ENCODE results near the gene CRYBG1.
A peak's percentile ranks its signal among the peaks of the same experiment; 100 is the strongest.

The CRYBG1 gene

DNA sequence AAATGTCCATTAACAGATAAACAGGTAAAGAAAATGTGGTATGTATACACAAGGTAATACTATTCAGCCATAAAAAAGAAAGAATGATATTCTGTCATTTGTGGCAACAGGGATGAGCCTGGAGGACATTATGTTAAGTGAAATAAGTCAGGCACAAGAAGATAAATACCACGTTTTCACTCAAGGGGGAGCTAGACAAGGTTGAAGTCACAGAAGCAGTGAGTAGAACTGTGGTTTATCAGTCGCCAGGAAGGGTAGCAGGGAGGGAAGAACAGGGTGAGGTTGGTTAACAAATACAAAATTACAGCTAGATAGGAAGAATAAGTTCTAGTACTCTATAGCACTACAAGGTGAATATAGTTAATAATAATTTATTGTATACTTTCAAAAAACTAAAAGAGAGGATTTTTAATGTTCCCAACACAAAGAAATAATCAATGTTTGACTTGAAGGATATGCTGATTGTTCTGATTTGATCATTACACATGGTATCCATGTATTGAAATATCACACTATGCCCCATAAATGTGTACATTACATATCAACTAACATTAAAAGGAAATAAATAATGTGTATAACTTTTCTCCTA is 247.7 kb downstream of the CRYBG1 start:
- no peak overlapping the region for H3K4me3 ChIP-seq (ENCODE audit: low read depth, low read length)
- DNase-seq (ENCODE audit: low read depth) = peak; percentile 80
- TF ChIP-seq MYC (IDR thresholded peaks at IDR 0.05; ENCODE audit: low read depth, low read length) (no peak), POLR2A (IDR thresholded peaks at IDR 0.05; ENCODE audit: extremely low read depth, insufficient read length) (no peak)
- TF ChIP-seq, protein P1, sequence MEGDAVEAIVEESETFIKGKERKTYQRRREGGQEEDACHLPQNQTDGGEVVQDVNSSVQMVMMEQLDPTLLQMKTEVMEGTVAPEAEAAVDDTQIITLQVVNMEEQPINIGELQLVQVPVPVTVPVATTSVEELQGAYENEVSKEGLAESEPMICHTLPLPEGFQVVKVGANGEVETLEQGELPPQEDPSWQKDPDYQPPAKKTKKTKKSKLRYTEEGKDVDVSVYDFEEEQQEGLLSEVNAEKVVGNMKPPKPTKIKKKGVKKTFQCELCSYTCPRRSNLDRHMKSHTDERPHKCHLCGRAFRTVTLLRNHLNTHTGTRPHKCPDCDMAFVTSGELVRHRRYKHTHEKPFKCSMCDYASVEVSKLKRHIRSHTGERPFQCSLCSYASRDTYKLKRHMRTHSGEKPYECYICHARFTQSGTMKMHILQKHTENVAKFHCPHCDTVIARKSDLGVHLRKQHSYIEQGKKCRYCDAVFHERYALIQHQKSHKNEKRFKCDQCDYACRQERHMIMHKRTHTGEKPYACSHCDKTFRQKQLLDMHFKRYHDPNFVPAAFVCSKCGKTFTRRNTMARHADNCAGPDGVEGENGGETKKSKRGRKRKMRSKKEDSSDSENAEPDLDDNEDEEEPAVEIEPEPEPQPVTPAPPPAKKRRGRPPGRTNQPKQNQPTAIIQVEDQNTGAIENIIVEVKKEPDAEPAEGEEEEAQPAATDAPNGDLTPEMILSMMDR (IDR thresholded peaks at IDR 0.05; ENCODE audit: low read depth, low read length) = peak; percentile 77
- TF ChIP-seq, protein P2, sequence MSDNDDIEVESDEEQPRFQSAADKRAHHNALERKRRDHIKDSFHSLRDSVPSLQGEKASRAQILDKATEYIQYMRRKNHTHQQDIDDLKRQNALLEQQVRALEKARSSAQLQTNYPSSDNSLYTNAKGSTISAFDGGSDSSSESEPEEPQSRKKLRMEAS (IDR thresholded peaks at IDR 0.05; ENCODE audit: low read depth, low read length) = peak; percentile 60; the same call in 1 of the 2 replicates

DNA sequence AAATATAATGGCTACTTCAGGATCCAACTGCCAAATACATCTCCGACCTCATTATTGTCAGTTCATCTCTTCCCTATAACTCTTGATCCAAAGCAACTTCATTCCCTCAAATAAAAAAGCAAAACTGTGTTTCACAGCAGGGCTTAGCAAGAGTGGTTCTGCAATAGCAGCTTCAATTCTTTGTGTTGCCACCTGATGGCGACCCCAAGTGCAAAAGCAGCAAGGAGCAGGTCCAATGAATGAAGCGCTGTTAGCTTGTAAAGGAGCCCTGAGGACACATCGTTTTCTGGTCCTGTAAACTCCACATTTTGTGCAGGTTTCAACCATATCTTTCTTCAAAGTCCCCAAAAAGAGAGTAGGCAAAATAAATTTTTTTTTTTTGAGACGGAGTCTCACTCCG is 249.2 kb downstream of the CRYBG1 start:
- peak; percentile 60 for DNase-seq (ENCODE audit: low read depth)
- no peak overlapping the region for H3K4me3 ChIP-seq (ENCODE audit: low read depth, low read length)
- TF ChIP-seq, protein P1 (IDR thresholded peaks at IDR 0.05; ENCODE audit: low read depth, low read length) = peak; percentile 55
- TF ChIP-seq MYC (IDR thresholded peaks at IDR 0.05; ENCODE audit: low read depth, low read length) = no peak

DNA sequence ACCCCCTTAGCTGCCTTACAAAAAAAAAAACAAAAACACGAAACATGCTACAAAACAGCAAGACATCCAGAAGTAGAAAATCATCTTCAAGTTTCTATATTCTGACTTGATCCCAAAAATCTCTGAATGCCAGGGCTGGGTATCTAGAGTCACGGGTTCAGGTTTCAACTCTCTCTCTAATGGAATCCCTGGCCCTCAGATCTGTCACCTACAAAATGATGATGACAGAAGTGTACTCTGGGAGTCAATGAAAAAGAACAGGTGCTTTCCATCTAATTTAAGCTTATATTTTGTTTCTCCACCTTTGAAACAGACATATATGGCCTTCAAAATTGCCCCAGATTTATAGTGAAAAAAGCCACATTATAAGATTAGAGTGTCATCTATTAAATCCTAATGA is 250.5 kb downstream of the CRYBG1 start:
- H3K4me3 ChIP-seq (ENCODE audit: low read depth, low read length) = no peak overlapping the region
- no peak for DNase-seq (ENCODE audit: low read depth)
- TF ChIP-seq MYC (IDR thresholded peaks at IDR 0.05; ENCODE audit: low read depth, low read length) = no peak
- no peak for TF ChIP-seq POLR2A (IDR thresholded peaks at IDR 0.05; ENCODE audit: extremely low read depth, insufficient read length)
- TF ChIP-seq, protein P1 (IDR thresholded peaks at IDR 0.05; ENCODE audit: low read depth, low read length) = no peak
- TF ChIP-seq, protein P2 (IDR thresholded peaks at IDR 0.05; ENCODE audit: low read depth, low read length) = no peak

DNA sequence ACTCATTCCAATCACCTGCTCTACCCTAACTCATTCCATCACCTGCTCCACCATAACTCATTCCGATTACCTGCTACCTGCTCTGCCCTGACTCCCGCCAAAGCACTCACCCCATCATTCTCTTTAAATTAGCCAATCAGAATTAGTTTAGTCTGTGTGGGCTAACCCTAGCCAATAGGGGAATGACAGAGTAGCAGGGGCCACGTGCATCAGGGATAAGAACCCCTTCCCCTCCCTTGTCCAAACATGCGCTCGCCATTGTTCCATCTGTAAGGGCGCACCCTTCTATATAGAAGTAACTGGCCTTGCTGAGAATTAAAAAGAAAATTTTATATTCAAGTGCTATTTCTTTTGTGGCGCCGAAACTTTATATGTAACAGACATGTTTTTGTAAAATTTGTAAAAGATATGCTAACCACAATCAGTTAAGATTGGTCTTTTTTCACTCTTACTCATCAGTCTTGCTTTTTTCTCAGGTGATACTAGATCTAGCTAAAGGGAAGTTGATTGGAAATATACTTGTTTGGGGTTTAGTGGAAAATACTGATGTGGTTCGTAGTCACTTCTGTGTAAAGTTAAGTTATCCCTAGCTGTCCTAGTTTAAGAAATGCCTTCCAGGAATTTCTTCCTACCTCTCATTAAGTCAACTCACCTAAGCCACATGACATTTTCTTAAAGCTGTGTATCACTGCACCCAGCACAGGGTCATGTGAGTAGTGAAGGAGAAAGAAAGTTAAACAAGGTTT is 252.3 kb downstream of the CRYBG1 start:
- TF ChIP-seq, protein P2 (IDR thresholded peaks at IDR 0.05; ENCODE audit: low read depth, low read length) = no peak
- no peak for TF ChIP-seq MYC (IDR thresholded peaks at IDR 0.05; ENCODE audit: low read depth, low read length)
- TF ChIP-seq POLR2A (IDR thresholded peaks at IDR 0.05; ENCODE audit: extremely low read depth, insufficient read length) = no peak
- TF ChIP-seq, protein P1 (IDR thresholded peaks at IDR 0.05; ENCODE audit: low read depth, low read length) = no peak
- no peak for DNase-seq (ENCODE audit: low read depth)
- no peak overlapping the region for H3K4me3 ChIP-seq (ENCODE audit: low read depth, low read length)

DNA sequence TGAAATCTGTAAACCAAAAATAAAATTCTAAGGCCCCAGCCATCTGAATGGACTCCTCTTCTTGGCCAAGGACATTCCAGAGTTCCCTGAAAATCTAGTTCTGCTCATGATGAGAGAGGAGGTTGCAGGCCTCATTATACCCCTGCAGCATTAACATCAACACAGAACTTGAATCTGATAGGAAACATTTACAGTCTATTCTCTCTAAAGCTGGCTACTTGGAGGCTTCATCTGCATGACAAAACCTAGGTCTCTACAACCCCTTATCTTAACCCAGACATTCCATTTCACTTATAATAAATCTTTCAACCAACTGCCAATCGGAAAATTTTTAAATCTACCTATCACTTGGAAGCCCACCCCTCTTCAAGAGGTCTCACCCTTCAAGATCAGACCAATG is 253.1 kb downstream of the CRYBG1 start:
- H3K4me3 ChIP-seq (ENCODE audit: low read depth, low read length) = no peak overlapping the region
- DNase-seq (ENCODE audit: low read depth) = no peak
- TF ChIP-seq MYC (IDR thresholded peaks at IDR 0.05; ENCODE audit: low read depth, low read length) = no peak
- TF ChIP-seq, protein P1 (IDR thresholded peaks at IDR 0.05; ENCODE audit: low read depth, low read length) = no peak
- TF ChIP-seq POLR2A (IDR thresholded peaks at IDR 0.05; ENCODE audit: extremely low read depth, insufficient read length) = no peak
- TF ChIP-seq, protein P2 (IDR thresholded peaks at IDR 0.05; ENCODE audit: low read depth, low read length) = no peak
